Body of pancreas (tissue), 4 donors: ENCODE data around the gene CFP. TPM values are rescaled to one million over a fixed set of nuclear protein-coding genes. Genes with fewer than 3 reads are reported as not detected.
A peak's percentile ranks its signal among the peaks of the same experiment; 100 is the strongest.

ENCODE experiments used
- ATAC-seq: fragments of 150-250 bp; one replicate; pipeline ENCODE4 v1.9.1; 2016
- DNase-seq, 4 donors: peaks; one replicate each; pipeline ENCODE4 v3.0.0-alpha.2; 2019
- H3K27ac ChIP-seq, 4 donors: fragments of 200-600 bp; sonication (generic); 1 replicate in 3 of 4; 2 replicates in 1 of 4; pipeline versions ENCODE4 v1.5.1 to v1.6.1; 2016 to 2019; ENCODE audit warnings: mild to moderate bottlenecking in 1 of 4, mixed read lengths in 1 of 4, moderate library complexity in 1 of 4
- H3K27me3 ChIP-seq, 2 donors: fragments of 200-600 bp; sonication (generic); one replicate each; pipeline ENCODE4 v1.6.0; 2016; ENCODE audit warnings: mild to moderate bottlenecking in 1 of 2
- H3K36me3 ChIP-seq, 2 donors: fragments of 200-600 bp; sonication (generic); replicated peaks in 1 of 2; 2 replicates each; pipeline ENCODE4 v1.5.1; 2016; ENCODE audit warnings: low read depth in 2 of 2; ENCODE audit not compliant: insufficient read depth in 1 of 2
- H3K4me1 ChIP-seq: fragments of 200-600 bp; sonication (generic); one replicate; pipeline ENCODE4 v1.6.0; 2016
- H3K4me3 ChIP-seq, 2 donors: fragments of 200-600 bp; sonication (generic); 1 replicate in 1 of 2; 2 replicates in 1 of 2; pipeline ENCODE4 v1.5.1; 2016 to 2019
- H3K9me3 ChIP-seq, 3 donors: fragments of 200-600 bp; sonication (generic); 1 replicate in 2 of 3; 2 replicates in 1 of 3; pipeline ENCODE4 v1.5.1; 2016
- CTCF ChIP-seq, 7 experiments: fragments of 450-650 bp in 4 of 7; fragments of 200-600 bp in 3 of 7; sonication (generic) in 3 of 7; IDR thresholded peaks; one replicate each; pipeline ENCODE4 v1.5.1; 2016 to 2019; ENCODE audit warnings: antibody characterized with exemption in 7 of 7
- POLR2A ChIP-seq, 3 donors: fragments of 450-650 bp; IDR thresholded peaks; one replicate each; pipeline ENCODE4 v1.6.1; 2016; ENCODE audit warnings: antibody characterized with exemption in 3 of 3, mild to moderate bottlenecking in 2 of 3
- WGBS, 2 donors: methylation state at CpG; one replicate each; pipeline ENCODE4 v1.1.5; 2017; 5-methylcytosine and 5-hydroxymethylcytosine counted together
- intact Hi-C: fragments of 100-400 bp; cut with DNase I; formaldehyde crosslinking; loops from one replicate; pipeline ENCODE4 v1.15.1; 2023
- total RNA-seq, 2 donors: library from RNA; depleted of rRNA; stranded (reverse); fragments of >200 nt; gene quantifications; one replicate each; pipeline ENCODE4 v1.1.0, GENCODE V29; 2016

Gene CFP
- total RNA-seq, 2 donors from 2014 or later, result 1.8 TPM; not detected in 1

- intact Hi-C loops, result no loop called here
- Histone ChIP-seq H3K4me1 (peaks cover 13% of the 10 kb centered on the region), H3K27ac (no peak overlapping the region), H3K9me3 (no peaks in the 10 kb centered on the region), H3K4me3 (no peak overlapping the region), H3K27me3 (no peaks in the 10 kb centered on the region), H3K36me3 (no peaks in the 10 kb centered on the region)
- 0% methylated on average over 23 of the region's 35 CpGs; no CpG with 5 or more reads in 1 of the 2 donors for WGBS, 2 donors
- peak; percentile 44 to 72 (median 63) for DNase-seq
- no peak for TF ChIP-seq POLR2A (IDR thresholded peaks at IDR 0.05)
- TF ChIP-seq CTCF (IDR thresholded peaks at IDR 0.05), result no peak
- ATAC-seq, result peak; percentile 67
Observed at GRCh38 chrX:47623540-47624027, 6.1 kb downstream of the CFP start.

GRCh38 chrX:47621851-47622250 lies 7.9 kb downstream of the CFP start:
- intact Hi-C loops, result no loop called here
- H3K27me3 ChIP-seq, result no peaks in the 10 kb centered on the region
- TF ChIP-seq CTCF (IDR thresholded peaks at IDR 0.05) (no peak), POLR2A (IDR thresholded peaks at IDR 0.05) (no peak)

GRCh38 chrX:47620303-47620685 lies 9.4 kb downstream of the CFP start:
- Histone ChIP-seq H3K36me3 (no peaks in the 10 kb centered on the region), H3K27ac (no peak overlapping the region), H3K4me3 (no peak overlapping the region), H3K27me3 (no peaks in the 10 kb centered on the region), H3K4me1 (peaks cover 13% of the 10 kb centered on the region), H3K9me3 (no peaks in the 10 kb centered on the region)
- DNase-seq (no peak), ATAC-seq (no peak)
- intact Hi-C loops, result no loop called here
- 41% methylated on average over 5 of the region's 9 CpGs; no CpG with 5 or more reads in 1 of the 2 donors for WGBS, 2 donors
- TF ChIP-seq POLR2A (IDR thresholded peaks at IDR 0.05), result no peak
- TF ChIP-seq CTCF (IDR thresholded peaks at IDR 0.05), result no peak

More at GRCh38 chrX:47621851-47622250, 7.9 kb downstream of the CFP start:
- ATAC-seq (no peak), DNase-seq (no peak)
- Histone ChIP-seq H3K27ac (no peak overlapping the region), H3K4me1 (peaks cover 13% of the 10 kb centered on the region), H3K9me3 (no peaks in the 10 kb centered on the region), H3K4me3 (no peak overlapping the region), H3K36me3 (no peaks in the 10 kb centered on the region)
- 71 to 88% methylated on average over 6 of the region's 6 CpGs for WGBS, 2 donors

GRCh38 chrX:47619486-47620302 lies 10.0 kb downstream of the CFP start, which contains the start of gene SYN1:
SYN1 (minus strand) TSS chrX:47619857; CDS start chrX:47619728, 129 bp downstream.
- Histone ChIP-seq H3K9me3 (no peaks in the 10 kb centered on the region), H3K27ac (no peak within 1 kb of the TSS), H3K27me3 (no peaks in the 10 kb centered on the region), H3K4me1 (peaks cover 13% of the 10 kb centered on the region), H3K36me3 (no peaks in the 10 kb centered on the region), H3K4me3 (no peak within 1 kb of the TSS)
- WGBS, 2 donors, result 1% methylated on average over 54 of the region's 88 CpGs; no CpG with 5 or more reads in 1 of the 2 donors
- ATAC-seq, result peak; percentile 96
- TF ChIP-seq POLR2A (IDR thresholded peaks at IDR 0.05), result no peak
- TF ChIP-seq CTCF (IDR thresholded peaks at IDR 0.05), result peak in 3 of 7 experiments; percentile 22 to 62 (median 47)
- intact Hi-C loops, result no loop called here
- peak; percentile 84 to 87 (median 86) for DNase-seq
